HS-5 (cell line): ENCODE results near the gene ZMYM2.

ENCODE experiments used
- DNase-seq: peaks from one replicate; pipeline ENCODE4 v3.0.0-alpha.2; 2012; ENCODE audit warnings: low read depth

ZMYM2 gene

DNA sequence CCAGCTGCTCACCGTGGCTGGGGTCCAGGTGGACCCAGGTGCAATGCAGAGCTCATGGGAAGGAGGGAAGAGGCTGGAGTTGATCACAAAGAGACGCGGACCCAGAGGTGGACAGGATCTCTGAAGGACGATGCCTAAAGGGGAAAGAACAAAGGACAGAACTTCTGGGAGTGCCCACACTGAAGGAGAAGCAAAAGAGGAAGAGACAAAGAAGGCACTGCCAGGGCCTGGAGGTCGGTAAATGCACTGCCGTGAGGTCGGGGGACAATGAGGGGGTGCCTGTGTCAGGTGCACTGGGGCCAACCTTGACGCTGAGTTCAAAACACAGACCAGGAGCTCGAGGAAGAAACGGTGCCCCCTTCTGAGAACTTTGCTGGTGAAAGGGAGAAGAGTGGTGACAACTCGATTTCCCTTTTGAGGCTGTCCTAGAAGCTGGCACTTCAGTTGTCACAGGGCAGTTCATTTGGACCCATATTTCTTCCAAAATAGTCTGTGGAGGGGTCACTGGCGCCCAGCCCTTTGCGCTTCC is 146.7 kb downstream of the ZMYM2 start:
- DNase-seq: no peak

DNA sequence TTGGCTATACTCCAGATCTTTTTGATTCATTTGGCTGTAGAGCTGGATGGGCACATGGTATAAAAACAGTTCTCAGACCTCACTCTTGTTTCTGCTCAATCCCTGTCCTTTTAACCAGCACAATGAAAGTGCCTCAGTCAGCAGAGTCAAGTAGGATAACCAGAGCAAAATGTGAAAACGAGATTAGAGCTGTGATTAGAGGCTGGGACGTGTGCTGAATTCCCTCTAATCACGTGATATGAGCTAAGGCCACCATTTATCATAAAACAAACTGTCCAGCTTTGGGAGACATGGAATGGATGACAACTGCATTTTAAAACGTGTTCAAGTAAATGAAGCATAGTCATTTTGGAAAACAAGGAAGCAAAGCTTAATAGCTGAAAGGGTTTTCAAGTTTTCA is 148.2 kb downstream of the ZMYM2 start:
- no peak for DNase-seq

DNA sequence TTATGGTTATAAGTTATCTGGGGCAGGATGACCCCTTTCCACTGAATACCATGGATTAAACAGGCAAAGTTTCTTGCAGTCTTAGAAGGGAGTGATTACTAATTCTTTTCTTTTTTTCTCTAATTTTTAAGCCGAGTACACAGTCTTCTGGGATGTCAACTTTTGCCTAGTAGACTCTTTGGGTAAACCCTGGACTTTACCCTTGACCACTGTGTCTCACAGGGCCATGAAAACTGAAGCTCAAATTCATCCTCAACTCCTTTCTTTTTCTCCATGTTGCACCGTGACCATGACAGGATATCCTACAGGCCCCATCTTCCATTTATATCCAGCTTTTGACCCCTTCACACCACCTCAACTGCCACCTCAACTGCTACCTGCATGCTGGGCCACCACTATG is 150.5 kb downstream of the ZMYM2 start:
- DNase-seq: no peak

DNA sequence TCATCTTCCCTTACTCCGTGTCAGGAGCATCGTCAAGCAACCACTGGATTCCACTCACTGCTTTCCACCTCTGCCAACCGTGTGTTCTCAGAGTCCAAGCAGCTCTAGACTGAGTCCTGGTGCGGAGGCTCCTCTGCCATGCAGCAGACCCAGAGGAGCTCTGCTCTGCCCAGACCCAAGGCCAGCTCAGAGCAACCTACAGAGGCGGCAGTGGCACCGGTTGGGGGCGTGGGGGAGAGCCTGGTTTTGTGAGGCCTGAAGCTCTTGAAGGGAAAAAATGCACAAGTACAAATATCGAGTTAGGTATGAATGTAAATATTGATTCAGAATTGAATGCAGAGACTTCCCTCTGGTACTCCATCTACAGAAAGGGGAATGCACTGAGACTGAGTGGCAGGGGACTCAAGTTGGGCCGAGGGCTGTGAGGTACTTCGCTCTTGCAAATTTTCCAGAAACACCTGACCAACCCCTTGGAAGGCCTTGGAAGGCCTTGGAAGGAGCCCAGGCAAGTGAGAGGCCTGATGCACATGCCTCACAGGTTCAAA is 155.6 kb downstream of the ZMYM2 start:
- no peak for DNase-seq

DNA sequence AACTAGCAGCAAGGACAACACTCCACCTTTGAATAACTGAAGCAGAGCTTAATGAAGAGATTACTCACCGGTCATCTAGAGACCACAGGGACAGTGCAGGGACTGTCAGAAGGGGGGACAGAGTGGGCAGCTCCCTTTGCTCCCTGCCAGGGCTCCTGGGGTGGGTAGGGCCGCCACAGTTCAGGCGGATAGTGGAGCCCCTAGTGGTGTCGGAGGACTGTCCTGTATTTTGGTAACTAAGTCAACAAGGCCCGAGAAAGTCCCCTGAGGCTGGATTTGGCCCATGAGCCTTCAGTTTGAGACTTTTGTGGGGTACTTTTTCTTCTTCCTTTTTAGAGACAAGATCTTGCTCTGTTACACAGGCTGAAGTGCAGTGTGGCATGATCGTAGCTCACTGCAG is 157.7 kb downstream of the ZMYM2 start:
- no peak for DNase-seq

DNA sequence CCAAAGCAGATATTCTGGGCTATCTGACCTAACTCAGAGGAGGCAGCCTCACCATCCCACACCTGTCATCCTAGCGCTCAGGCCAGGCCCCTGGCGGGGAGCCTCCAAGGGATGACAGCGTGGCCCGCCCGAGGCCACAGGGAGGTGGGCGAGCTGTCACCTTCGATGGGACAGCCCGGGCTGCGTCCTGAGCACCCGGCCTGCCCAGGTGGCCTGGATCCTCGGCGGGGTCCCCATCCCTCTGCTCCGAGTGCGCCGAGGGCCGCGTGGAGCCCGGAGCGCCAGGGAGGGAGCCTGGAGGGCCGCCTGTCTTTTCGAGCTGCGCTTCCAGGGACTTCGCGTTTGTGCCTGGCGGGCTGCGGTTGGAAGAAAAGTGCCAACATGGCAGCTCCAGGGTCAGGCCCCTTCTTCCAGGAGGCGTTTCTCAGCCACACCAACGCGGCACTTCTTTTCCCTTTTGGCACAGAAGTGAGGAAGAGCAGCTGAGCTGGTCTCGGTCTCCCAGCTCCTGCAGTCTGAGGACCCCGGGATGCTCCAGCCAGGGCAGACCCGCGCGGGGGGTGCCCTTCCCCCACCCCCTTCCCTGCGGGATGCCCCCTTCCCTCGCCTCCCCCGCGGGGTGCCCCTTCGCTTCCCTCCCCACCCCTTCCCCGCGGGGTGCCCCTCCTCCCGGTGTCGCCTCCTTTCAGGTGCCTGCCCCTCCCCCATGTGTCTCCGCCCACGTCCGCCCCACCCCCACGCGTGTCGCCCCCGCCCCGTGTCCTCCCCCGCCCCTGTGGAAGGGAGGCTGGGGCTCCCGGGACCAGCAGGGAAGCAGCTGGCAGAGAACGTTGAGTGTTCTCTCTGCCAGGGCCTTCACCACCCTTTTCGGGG is 160.0 kb downstream of the ZMYM2 start:
- no peak for DNase-seq

DNA sequence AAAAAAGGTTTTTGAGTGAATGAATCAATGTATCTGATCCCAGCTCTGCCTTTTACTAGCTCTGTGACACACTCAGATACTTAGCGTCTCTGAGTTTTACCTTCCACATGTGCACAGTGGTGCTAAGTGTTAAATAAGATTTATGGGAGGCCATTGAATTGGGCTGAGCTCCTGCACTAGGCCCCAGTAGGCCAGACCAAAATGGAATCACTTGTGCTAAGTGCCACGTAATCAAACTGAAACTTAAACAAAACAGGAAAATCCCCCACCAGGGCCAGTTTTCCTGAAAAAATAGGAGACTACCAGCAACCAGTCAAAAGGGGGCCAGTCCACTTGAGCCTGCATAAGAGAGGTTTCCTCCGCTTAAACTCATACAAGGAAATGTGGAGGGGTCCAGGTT is 161.4 kb downstream of the ZMYM2 start:
- DNase-seq: no peak

DNA sequence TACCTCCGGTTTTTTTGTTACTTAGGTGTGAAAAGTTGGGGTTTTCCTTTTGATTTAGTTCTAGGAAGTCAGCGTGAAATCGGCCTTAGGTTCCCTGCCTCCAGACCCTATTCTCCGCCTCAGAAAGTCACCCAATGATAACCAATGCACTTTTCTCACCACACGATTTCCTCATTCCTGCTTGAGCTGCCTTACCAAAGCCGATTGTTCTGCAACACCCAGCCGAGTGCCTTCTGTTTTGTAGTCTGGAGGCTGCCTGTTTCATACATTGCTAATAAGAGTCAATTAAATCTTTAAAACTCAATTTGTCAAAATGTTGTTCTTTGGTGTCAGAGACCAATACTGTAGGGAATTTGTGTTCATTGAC is 162.6 kb downstream of the ZMYM2 start:
- no peak for DNase-seq

DNA sequence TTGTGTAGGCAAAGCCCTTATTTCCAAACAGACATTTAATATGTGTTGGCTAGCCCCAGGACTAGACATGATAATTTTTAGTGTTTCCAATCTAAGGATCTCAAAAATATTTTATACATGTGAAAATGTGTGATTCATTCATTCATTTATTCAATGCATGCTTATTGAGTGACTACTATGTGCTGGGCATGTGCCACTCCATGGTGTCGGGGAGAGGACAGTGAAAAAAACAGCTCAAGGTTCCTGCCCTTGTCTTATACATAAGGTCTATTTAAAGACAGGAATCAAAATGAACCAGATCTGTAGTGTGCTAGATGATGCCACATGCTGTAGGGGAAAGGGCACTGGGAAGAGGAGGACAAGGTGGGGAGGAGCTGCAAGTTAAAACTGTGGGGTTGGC is 165.8 kb downstream of the ZMYM2 start:
- no peak for DNase-seq

DNA sequence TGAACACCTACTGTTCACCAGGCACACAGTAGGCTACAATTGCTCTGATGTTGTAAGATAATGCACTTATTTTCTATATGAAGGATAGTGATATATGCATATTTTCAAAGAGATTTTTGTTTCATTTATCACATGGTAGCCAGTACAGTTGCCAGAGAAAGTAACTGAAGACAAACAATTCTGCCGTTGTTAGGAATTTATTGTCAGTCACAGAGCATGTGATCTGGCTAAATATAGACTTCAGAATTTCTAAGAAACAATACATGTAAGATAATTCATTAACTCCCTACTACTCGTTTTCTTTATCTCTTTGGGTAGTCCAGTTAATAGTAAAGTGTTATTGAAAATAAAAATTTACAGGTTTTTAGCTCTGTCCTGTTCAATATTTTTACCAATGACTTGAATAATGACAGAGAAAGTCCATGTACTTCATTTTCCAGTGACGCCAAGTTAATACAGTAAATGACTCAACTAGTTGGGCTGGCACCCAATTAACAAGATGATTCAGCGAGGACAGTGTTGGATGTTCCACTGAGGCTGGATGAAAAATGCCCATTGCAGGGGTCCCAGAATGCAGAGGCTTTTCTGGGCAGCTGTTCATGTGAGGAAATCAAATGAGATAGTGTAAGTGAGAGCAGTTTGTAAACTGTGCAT is 166.7 kb downstream of the ZMYM2 start:
- DNase-seq: no peak

DNA sequence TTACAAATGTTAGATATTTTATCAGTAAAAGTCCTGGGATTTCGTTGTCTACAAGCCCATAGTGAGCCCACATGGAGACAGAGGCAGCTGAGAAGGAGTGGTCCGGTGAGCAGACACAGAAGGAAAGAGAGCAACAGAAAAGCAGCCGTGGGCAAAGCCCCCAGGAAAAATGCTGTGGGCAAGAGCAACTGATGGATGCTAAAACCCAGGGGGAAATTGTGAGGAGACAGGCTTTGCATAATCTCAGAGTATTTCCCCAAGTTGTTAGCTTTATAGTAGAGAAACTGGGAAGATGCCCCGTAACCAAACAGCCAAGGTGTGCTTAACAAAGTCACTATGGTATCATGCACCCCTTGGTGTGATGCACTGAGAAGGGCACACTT is 167.2 kb downstream of the ZMYM2 start:
- no peak for DNase-seq

DNA sequence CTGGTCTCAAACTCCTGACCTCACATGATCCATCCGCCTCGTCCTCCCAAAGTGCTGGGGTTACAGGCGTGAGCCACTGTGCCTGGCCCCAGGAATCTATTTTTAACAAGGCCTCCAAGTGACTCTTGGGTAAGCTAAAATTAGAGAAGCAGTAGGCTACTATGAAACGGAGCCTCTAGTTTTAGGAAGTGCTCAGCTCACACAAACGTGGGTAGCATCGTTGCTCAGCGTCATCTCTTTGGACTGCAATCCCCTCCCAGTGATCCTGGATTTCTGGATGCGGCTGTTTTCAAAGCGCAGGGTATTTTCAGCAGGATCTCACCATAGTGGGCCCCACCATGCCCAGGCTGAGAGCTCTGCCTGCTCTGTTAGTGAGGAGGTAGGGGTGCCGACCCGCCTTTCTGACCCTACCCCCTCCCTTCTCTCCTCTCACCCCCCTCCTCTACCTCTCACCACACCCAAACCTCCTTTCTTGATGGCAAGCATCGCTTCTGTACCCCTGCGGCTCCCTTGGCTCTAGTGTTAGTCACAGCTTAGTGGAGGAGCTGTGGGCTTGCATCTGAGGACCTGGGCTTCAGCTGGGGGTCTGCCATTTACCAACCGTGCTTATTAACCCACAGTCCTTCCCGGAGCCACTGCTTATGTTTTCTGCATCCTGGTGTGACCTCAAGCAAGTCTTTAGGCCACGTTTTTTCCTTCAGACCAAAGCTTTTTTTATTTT is 168.2 kb downstream of the ZMYM2 start:
- DNase-seq: no peak

DNA sequence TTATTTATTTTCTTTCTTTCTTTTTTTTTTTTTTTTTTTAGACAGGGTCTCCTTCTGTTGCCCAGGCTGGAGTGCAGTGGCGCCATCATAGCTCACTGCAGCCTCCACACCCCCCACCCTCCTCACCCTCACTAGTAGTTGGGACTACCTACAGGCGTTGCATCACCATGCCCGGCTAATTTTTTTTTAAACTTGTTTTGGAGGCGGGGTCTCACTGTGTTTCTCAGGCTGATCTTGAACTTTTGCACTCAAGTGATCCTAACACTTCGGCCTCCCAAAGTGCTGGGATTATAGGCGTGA is 168.7 kb downstream of the ZMYM2 start:
- DNase-seq: no peak

DNA sequence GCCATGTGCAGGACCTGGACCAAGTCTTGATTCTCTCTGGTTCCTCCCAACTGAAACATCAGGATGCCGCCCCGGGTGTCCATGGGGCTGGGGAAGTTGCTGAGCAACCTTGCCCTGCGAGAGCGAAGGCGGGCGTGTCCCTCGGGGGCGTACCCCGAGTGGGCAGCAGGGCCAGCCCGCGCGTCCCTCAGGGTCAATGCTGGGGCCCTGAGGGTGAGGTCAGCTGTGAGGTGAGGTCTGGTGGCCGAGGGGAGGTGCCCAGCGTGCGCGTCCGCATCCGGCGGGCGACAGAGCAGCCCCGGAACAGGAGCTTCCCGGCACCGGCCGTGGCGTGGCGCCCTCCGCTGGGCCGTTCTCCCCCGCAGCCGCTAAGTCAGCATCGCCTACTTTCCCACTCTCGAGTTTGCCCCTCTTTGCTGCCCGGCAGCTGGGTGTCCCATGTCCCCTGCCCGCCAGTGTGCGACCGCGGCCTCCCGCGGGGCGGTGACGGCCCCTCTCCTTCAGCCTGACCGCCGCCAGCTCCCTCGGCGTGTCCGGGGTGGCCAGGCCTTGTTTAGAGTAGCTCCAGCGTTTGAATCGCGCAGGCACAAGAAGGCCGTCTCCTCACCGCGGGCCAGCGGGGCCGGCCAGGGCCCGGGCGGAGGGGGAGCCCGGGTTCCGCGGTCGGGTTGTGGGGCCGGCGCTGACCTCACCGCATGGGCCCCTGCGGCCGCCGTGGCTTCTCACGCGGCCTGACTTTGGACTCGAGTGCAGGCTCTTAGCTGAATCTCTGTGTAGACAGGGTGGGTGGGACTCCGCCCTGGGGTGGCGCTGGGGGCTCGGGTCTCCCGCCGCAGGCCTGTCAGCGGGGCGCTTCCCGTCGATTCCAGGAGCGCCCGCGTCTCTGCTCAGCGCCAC is 169.3 kb downstream of the ZMYM2 start:
- no peak for DNase-seq

DNA sequence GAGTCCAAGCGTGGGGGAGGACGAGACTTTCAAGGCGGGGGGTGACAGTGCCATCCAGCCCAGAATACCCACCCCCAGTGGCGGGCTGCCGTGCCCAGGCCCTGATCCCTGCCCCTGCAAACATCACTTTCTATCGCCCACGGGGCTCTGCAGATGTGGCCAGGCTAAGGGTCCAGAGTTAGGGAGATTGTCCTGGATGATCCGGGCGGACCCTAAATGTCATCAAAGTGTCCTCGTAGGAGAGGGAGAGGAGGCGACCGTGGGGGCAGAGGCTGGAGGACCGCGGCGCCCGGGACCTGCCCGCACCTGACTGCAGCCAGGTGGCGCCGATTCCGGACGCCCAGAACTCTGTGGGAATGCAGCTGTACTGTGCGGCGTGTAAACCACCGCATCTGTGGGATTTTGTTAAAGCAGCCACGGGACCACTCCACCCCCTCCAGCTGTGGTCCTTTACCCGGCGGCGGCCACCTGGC is 170.0 kb downstream of the ZMYM2 start:
- no peak for DNase-seq

DNA sequence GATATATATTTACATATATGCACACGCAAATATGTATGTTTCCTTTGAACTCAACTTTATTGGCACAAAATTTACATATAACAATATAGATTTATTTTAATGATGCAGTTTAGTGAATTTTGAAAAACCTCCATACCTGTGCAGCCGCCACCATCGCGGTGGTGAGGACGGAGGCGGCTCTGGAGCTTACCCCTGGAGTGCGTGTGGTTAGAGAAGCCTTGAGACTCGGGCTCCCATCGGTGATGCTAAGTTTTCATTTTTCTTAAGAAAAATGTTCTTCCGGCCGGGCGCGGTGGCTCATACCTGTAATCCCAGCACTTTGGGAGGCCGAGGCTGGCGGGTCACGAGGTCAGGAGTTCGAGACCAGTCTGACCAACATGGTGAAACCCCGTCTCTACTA is 170.5 kb downstream of the ZMYM2 start:
- DNase-seq: no peak

DNA sequence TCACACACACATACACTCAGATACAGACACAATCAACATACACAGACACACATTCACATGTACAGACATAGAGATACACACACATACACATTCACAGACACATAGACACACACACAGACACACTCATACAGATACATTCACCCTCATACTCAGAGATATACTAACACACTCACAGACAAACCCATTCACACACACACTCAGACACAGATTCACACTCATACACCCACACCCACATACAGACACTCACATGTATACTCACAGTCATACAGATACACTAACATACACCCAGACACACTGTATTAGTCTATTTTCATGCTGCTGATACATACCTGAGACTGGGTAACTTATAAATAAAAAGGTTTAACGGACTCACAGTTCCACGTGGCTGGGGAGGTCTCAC is 171.5 kb downstream of the ZMYM2 start:
- DNase-seq: no peak

DNA sequence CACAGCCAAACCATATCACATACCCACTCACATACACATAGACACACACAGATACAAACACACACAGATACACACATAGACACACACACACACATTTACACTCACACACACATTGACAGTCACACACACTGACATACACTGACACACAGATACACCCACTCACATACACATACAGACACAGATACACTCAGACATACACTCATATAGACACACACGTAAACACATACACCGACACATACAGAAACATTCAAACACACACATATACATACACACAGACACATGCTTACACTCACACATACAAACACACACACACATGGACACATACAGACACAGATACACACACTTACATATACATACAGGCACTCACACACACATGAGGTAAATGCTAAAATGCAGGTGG is 172.1 kb downstream of the ZMYM2 start:
- DNase-seq: no peak

DNA sequence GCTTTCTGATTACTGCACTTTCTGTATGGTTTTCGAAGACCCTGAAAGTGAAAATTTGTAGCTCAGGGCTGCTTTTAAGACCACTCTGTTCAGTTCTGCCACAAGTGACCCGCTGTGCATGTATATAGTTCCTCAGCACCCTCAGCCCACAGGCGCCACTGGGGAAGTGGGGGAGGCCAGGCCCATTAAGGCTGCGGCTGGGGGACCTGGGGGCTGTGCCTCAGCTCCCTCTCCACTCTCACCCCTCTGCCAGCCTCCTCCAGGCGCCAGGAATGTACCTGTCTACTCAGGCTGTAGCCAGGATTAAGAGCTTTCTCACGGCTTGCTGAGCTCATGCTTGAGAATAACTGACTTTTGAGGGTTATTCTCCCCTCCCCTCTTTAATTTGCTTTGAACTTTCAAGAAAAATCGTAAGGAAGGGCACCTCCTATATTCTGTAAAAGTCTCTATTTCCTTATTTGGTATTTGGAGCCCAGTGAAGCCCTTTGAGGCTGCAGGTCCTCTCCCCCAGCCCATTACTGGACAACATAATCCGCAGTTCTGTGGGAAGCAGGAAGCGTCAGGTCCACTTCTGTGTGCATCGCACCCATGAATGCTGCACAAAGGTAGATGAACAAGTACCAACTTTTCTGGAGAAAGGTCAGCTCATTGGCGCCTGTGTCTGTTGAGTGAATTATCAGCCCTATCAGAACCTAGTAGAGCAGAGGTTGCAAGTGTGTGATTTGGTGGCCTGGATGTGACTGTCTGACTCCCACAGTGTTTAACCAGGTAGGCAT is 172.7 kb downstream of the ZMYM2 start:
- no peak for DNase-seq

DNA sequence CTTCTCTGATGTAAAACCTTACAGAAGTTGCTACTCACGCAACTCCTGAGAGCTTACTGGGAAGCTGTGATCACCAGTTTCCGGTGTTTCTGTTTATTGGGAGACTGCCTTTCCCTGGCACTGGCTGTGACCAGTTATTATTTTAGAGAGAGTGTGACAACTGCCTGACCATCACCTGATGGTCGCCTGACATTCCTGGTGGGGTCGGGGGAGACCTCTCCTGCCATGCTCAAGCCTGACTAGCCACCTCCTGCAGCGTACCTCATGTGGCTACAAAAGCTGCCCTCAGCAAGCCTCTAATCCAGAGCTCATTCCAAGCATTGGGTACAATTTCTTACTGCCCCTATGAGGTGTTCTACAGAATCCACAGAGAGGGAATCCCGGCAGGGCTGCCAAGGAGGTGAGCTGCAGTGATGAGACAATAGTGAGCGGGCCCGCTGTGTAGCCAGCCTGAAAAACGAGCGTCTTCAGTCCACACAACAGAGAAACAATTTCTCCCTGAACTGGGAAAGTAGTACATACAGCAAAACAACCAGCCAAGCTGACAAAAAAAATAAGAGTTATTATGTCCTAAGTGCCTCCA is 173.6 kb downstream of the ZMYM2 start:
- DNase-seq: no peak

DNA sequence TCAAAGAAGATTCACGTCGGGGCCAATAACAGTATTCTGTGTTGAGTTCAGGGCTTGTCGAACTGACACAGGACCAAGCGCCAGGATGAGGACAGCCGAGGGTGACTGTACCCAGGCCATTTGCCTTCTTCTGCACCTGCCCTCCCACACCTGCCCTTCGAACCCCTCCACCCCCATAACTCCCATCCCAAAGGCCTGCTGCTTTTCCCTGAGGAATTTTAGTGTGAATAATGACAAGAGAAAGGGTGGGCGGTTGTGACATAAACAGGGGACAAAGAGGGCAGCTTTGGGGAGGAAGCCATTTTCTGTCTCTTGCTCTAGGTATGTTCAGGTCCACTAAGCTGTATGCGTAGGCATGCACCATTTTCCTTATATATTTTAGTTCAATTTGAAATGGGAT is 176.2 kb downstream of the ZMYM2 start:
- no peak for DNase-seq
